DMS53 (cell line): Measurements from ENCODE around the gene NDUFB5.

ENCODE experiments used
- DNase-seq: peaks from one replicate; lab custom pipeline; 2025; lab: John Stamatoyannopoulos, UW

The NDUFB5 gene

GRCh38 chr3:179604321-179605078 lies at the start of gene NDUFB5, which contains the start of gene MRPL47:
Gene NDUFB5 (plus strand): TSS chr3:179604794. CDS start chr3:179604816, 22 bp downstream.
Gene MRPL47 (minus strand): TSS chr3:179604638. CDS start chr3:179604624, 14 bp downstream.
- peak; percentile 96 for DNase-seq

DNA sequence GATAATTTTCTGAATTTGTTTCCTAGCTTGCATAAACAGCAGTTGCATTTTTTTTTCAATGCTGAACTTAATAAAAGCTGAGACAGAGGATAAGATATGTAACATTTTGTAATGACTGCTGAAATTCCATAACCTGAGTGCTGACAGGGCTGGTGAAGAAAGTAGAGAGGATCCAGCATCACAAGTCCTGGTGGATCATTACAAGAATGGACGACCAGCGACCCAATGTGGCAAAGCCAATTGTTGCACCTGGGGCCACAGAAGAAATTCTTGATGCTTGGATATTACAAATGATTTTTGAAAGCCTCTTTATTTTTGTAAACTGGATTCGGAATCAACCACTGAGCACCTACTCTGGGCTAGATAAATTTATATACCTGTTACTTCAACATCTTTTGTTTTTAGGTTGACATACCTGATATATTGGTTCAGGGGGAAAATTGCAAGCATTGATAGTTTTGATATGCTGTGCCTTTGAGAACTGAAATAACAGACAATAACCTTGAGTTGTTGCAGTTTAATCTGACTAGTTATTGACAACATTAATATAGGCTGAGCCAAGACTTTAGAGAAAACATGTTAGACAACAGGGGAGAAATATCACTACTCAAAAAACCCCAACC lies 45.7 kb upstream of the NDUFB5 start:
- DNase-seq, result peak; percentile 78

- DNase-seq, result no peak
Measured at GRCh38 chr3:179560791-179561190, 43.8 kb upstream of the NDUFB5 start.

DNA sequence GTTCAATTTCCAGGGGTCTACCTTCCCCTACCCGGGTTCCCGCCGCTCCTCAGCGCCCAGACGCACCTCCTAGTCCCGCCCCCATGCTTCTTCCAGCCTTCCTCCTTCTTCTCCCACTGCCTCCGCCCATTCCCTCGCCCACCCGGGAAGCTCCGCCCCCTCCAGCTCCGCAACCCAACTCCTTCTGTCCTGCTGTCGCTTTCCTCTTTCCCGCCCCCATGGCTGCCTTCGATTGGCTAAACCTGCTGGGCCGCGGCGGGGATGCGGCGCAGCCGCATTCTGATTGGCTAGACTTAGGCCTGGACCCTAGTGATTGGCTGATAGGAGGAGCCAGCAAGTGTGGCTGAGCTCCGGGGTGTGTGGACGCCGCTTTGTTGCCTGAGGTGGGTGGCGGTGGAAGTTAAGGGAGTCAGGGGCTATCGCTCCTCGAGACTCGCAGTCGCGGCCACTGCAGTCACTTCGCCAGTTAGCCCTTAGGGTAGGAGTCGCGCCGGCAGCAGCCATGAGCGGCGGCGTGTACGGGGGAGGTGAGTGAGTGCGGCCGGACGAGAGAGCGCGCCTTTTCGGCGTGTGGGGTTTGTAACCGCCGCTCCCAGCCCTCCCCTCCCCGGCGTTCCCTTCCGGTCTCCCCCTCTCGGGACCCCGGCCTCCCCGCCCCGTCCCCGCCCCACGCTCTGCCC lies 41.9 kb upstream of the NDUFB5 start, which contains the start of gene ACTL6A:
Gene ACTL6A (plus strand): TSS at position 336 of the 680 bp plus-strand sequence. CDS start 167 bp downstream, at position 503.
- DNase-seq, result peak; percentile 99

- peak; percentile 82 for DNase-seq
Measured at GRCh38 chr3:179563271-179563783, 41.3 kb upstream of the NDUFB5 start.

DNA sequence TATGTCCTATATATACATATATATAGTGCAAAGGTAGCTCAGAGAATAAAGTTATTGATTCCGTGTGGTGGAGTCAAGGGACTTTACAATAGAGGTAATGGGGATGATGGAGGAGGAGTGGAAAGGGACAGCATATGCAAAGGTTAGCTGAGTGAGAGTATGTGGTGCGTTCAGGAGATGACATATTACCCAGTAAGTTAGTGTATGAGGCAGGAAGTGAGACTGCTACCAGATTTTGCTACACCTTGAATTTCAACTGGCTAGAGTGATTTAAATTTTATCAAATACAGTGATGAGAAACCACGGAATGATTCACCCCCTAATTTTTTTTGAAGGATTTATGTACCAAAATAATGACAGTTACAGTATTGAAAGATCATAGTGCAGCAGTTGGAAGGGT lies 39.1 kb upstream of the NDUFB5 start:
- DNase-seq, result no peak

GRCh38 chr3:179580992-179581391 lies 23.6 kb upstream of the NDUFB5 start:
- no peak for DNase-seq

GRCh38 chr3:179589143-179589542 lies 15.5 kb upstream of the NDUFB5 start:
- no peak for DNase-seq

GRCh38 chr3:179590669-179591068 lies 13.9 kb upstream of the NDUFB5 start:
- no peak for DNase-seq

DNA sequence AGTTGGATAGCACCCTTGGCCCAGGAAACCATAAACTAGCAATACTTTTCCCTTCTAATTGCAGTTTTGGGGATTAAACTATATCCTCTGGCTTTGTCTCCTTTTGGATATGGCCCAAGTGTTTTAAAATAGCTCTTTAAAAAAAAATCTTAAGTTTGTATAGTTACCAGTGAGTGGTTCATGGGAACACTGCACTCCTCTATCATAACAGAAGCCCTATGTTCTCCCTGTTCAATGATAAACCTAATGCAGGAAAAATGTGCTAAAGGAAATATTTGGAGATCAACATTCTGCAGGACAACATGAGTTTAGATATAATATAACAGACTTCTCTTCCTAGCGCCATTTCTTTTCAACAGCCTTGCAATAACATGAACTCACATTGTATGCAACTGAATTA lies 13.3 kb upstream of the NDUFB5 start:
- DNase-seq, result no peak

DNA sequence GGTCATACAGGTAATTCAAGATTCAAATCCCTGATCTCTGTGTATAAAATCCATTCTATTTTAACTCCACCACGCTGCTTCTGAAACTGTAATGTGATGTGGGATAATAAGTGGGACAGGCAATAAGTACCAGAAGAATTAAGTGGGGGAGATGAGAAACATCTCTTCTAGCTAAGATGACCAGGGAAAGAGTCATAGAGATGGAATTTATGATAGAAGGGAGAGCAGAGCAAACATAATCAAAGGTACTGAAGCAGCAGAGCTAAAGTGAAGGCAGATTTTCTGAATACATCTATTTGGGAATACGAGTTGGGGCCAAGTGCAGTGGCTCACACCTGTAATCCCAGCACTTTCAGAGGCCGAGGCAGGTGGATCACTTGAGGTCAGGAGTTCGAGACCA lies 5.1 kb upstream of the NDUFB5 start:
- no peak for DNase-seq

DNA sequence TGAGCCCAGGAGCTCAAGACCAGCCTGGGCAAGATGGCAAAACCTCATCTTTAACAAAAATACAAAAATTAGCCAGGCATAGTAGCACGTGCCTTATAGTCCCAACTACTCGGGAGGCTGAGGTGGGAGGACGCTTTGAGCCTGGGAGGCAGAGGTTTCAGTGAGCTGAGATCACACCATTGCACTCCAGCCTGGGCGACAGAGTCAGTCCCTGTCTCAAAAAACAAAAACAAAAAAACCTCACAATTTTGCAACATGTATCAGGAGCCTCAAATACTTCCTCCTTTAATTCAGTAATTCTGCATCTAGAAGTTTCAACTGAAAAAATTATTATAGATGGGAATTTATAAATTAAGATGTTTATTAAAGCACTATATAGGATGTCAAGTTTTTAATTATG lies 1.3 kb upstream of the NDUFB5 start:
- no peak for DNase-seq

DNA sequence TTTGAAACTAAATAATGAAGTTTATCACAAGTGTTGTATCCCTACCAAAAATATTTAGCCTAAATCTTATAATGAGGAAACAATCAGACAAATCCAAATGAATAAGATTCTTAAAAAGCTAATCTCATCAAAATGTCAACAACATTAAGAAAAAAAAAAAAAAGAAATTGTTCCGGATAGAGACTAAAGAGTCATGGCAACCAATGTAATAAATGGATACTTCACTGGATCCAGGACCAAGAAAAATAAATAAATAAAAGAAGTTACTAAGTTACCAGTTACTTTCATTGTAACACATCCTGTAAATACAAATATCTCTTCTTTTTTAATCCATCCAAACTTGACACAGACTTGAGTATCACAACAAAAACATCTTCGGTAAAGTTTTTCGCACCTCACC lies 763 bp upstream of the NDUFB5 start:
- DNase-seq, result peak; percentile 38

- DNase-seq, result no peak
Measured at GRCh38 chr3:179606534-179607085, 2.0 kb downstream of the NDUFB5 start.

GRCh38 chr3:179608931-179609720 lies 4.5 kb downstream of the NDUFB5 start:
- no peak for DNase-seq

- DNase-seq, result no peak
Measured at GRCh38 chr3:179610066-179610465, 5.5 kb downstream of the NDUFB5 start.

- DNase-seq, result no peak
Measured at GRCh38 chr3:179613807-179614206, 9.2 kb downstream of the NDUFB5 start.

DNA sequence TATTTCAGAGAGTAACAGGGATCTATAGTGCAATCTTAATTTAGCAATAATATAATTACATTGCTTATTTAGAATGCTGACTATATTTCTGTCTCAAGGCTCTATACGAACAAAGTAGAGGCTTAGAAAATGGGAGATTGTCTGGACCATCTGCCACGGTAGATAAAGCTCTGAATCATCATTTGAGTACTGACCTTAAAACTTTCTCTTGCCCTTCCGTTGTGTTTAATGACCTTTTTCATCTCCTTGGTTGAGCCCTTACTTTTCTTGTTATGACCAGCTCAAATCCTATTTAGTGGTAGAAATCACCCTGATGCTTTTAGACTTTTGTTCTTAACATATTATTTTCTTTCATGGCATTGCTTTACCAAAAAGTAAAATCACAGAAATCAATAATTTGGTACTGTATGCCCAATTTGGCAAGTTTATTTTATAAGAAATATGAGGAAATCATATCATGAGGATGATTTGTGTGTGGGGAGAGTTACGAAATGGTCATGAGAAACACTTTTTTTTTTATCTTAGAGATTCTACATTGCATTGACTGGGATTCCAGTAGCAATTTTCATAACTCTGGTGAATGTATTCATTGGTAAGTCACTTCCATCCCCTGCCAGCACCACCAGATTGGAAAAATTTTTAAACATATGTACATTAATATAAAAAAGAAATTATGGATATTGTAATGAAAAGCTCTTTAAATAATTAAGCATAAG lies 11.0 kb downstream of the NDUFB5 start:
- no peak for DNase-seq

DNA sequence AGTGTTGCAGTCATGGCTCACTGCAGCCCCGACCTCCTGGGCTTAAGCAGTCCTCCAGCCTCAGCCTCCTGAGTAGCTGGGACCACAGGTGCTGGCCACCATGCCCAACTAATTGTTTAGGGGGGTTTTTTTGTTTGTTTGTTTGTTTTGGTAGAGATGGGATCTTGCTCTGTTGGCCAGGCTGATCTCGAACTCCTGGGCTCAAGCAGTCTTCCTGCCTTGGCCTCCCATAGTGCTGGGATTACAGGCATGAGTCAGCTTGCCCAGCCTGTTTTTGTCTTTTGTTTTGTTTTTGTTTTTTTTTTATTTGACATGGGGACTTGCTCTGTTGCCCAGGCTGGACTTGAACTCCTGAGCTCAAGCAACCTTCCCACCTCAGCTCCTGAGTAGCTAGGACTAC lies 17.4 kb downstream of the NDUFB5 start:
- DNase-seq, result no peak

DNA sequence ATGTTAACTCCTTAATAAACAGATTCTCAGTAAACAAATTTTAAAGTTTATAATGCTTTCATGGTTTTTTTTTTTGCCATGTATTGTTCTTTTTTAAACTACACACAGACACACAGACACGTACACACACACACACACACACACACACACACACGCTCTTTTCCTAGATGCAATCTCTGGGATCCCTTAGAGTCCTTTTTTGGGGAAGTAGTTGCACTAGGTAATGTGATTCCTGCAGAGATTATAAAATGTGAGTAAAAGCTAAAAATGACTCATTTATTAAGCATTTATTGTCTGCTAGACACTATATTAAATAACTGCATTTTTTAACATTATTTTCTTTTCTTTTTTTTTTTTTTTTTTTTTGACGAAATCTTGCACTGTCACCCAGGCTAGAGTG lies 19.9 kb downstream of the NDUFB5 start:
- DNase-seq, result no peak
